H1 (cell line): ENCODE results near the gene HNRNPU. TPM values are rescaled to one million over a fixed set of nuclear protein-coding genes. Genes with fewer than 3 reads are reported as not detected.
A peak's percentile ranks its signal among the peaks of the same experiment; 100 is the strongest.

Experiments
- CTCF ChIA-PET: fragments of 300-600 bp; sonication (Branson Sonifier 250); formaldehyde crosslinking; loops from one replicate; lab custom pipeline; 2021; ENCODE audit not compliant: partially characterized antibody; lab: Charles Lee
- POLR2A ChIA-PET: fragments of 300-600 bp; sonication (Branson Sonifier 250); formaldehyde crosslinking; loops from one replicate; lab custom pipeline; 2021; ENCODE audit warnings: inconsistent platforms; ENCODE audit not compliant: partially characterized antibody; lab: Charles Lee
- DNase-seq, 2 experiments: peaks; one replicate each; pipeline versions ENCODE4 v3.0.0 to v3.0.0-alpha.2; 2010 to 2022; ENCODE audit warnings: low spot score in 2 of 2, low read depth in 1 of 2, mixed read lengths in 1 of 2
- FAIRE-seq: peaks from 2 replicates; lab custom pipeline; 2011; peaks lifted over from hg19 to GRCh38; lab: Jason Lieb, UNC
- H2AFZ ChIP-seq: 2 replicates; pipeline ENCODE4 v1.8.1; 2012; ENCODE audit warnings: low read length, inconsistent platforms
- H2AK5ac ChIP-seq: 2 replicates; pipeline ENCODE4 v1.6.1; 2013; ENCODE audit warnings: low read depth, low read length
- H2BK120ac ChIP-seq: replicated peaks from 2 replicates; pipeline ENCODE3; 2013; ENCODE audit warnings: low read depth, low read length, inconsistent platforms
- H2BK12ac ChIP-seq: 2 replicates; pipeline ENCODE4 v1.6.1; 2013; ENCODE audit warnings: low read depth, low read length
- H2BK15ac ChIP-seq: 2 replicates; pipeline ENCODE4 v1.6.1; 2013; ENCODE audit warnings: low read length
- H2BK20ac ChIP-seq: 2 replicates; pipeline ENCODE4 v1.6.1; 2013; ENCODE audit warnings: low read length
- H2BK5ac ChIP-seq: 2 replicates; pipeline ENCODE4 v1.6.1; 2013; ENCODE audit warnings: low read depth, low read length
- H3K14ac ChIP-seq: 2 replicates; pipeline ENCODE4 v1.6.1; 2013; ENCODE audit warnings: inconsistent platforms; ENCODE audit not compliant: insufficient read length
- H3K18ac ChIP-seq: 2 replicates; pipeline ENCODE4 v1.6.1; 2013; ENCODE audit warnings: low read length; ENCODE audit errors: extremely low read depth
- H3K23ac ChIP-seq: 2 replicates; pipeline ENCODE4 v1.6.1; 2013; ENCODE audit warnings: inconsistent platforms; ENCODE audit not compliant: insufficient read length
- H3K23me2 ChIP-seq: 2 replicates; pipeline ENCODE4 v1.6.1; 2013; ENCODE audit warnings: low read depth, low read length
- H3K27ac ChIP-seq: 2 replicates; pipeline ENCODE4 v1.6.1; 2011; ENCODE audit warnings: low read depth, low read length, inconsistent platforms
- H3K27me3 ChIP-seq, 4 experiments: replicated peaks in 1 of 4; 1 replicate in 1 of 4; 2 replicates in 3 of 4; pipeline versions ENCODE4 v1.6.1 to v1.8.1; 2011 to 2013; ENCODE audit warnings: low read length in 3 of 4, mild to moderate bottlenecking in 3 of 4, inconsistent platforms in 2 of 4, mixed read lengths in 2 of 4, moderate library complexity in 1 of 4; ENCODE audit not compliant: control insufficient read depth in 3 of 4, insufficient read depth in 3 of 4; ENCODE audit errors: extremely low read depth in 1 of 4
- H3K36me3 ChIP-seq, 4 experiments: 2 replicates each; pipeline versions ENCODE4 v1.6.1 to v1.8.1; 2011 to 2013; ENCODE audit warnings: mild to moderate bottlenecking in 4 of 4, low read length in 3 of 4, moderate library complexity in 2 of 4, control low read depth in 1 of 4, inconsistent platforms in 1 of 4; ENCODE audit not compliant: insufficient read depth in 4 of 4, control insufficient read depth in 2 of 4
- H3K4ac ChIP-seq: replicated peaks from 2 replicates; pipeline ENCODE3; 2013; ENCODE audit warnings: low read length, low read depth, mixed read lengths, inconsistent platforms; ENCODE audit not compliant: insufficient read length
- H3K4me1 ChIP-seq, 4 experiments: replicated peaks in 1 of 4; 1 replicate in 1 of 4; 2 replicates in 3 of 4; pipeline versions ENCODE4 v1.6.1 to v1.8.1; 2011 to 2013; ENCODE audit warnings: low read length in 3 of 4, inconsistent platforms in 2 of 4, mixed read lengths in 1 of 4; ENCODE audit not compliant: insufficient read depth in 4 of 4, control insufficient read depth in 3 of 4
- H3K4me2 ChIP-seq, 2 experiments: 2 replicates each; pipeline versions ENCODE4 v1.6.1 to v1.8.1; 2011 to 2013; ENCODE audit warnings: low read depth in 2 of 2, low read length in 2 of 2, control low read depth in 1 of 2, inconsistent platforms in 1 of 2, mild to moderate bottlenecking in 1 of 2; ENCODE audit not compliant: insufficient read depth in 1 of 2
- H3K4me3 ChIP-seq, 4 experiments: fragments of 200-600, 300-600 bp in 1 of 4; sonication (generic), shearing (Covaris generic), sonication (Bioruptor Twin) in 1 of 4; 2 replicates each; pipeline versions ENCODE4 v1.5.1 to v1.8.1; 2011 to 2016; ENCODE audit warnings: low read length in 4 of 4, low read depth in 3 of 4, control low read depth in 2 of 4, inconsistent platforms in 2 of 4, mild to moderate bottlenecking in 2 of 4, mixed read lengths in 1 of 4, moderate library complexity in 1 of 4; ENCODE audit not compliant: insufficient read depth in 2 of 4; ENCODE audit errors: extremely low read depth in 1 of 4
- H3K56ac ChIP-seq: replicated peaks from 2 replicates; pipeline ENCODE3; 2013; ENCODE audit warnings: low read depth, mild to moderate bottlenecking, mixed read lengths, low read length, inconsistent platforms; ENCODE audit not compliant: insufficient read length
- H3K79me1 ChIP-seq: 2 replicates; pipeline ENCODE4 v1.6.1; 2013; ENCODE audit warnings: low read depth, low read length, control low read depth
- H3K79me2 ChIP-seq, 2 experiments: 2 replicates each; pipeline versions ENCODE4 v1.6.1 to v1.8.1; 2012 to 2013; ENCODE audit warnings: low read length in 2 of 2, mild to moderate bottlenecking in 2 of 2, inconsistent platforms in 1 of 2; ENCODE audit not compliant: insufficient read depth in 2 of 2, control insufficient read depth in 1 of 2
- H3K9ac ChIP-seq, 4 experiments: replicated peaks in 1 of 4; 1 replicate in 1 of 4; 2 replicates in 3 of 4; pipeline versions ENCODE4 v1.6.1 to v1.8.1; 2011 to 2013; ENCODE audit warnings: low read depth in 3 of 4, low read length in 3 of 4, control low read depth in 2 of 4, mild to moderate bottlenecking in 2 of 4, moderate library complexity in 2 of 4, inconsistent platforms in 1 of 4; ENCODE audit errors: extremely low read depth in 1 of 4
- H3K9me3 ChIP-seq, 2 experiments: 2 replicates each; pipeline versions ENCODE4 v1.6.1 to v1.8.1; 2012 to 2013; ENCODE audit warnings: mild to moderate bottlenecking in 2 of 2, moderate library complexity in 2 of 2, control low read depth in 1 of 2, inconsistent platforms in 1 of 2, low read depth in 1 of 2, low read length in 1 of 2, mixed read lengths in 1 of 2; ENCODE audit not compliant: insufficient read depth in 2 of 2
- H4K20me1 ChIP-seq, 2 experiments: replicated peaks in 1 of 2; 2 replicates each; pipeline versions ENCODE3 to v1.8.1; 2011 to 2013; ENCODE audit warnings: inconsistent platforms in 2 of 2, low read length in 2 of 2, mild to moderate bottlenecking in 1 of 2; ENCODE audit not compliant: insufficient read depth in 2 of 2, control insufficient read depth in 1 of 2
- H4K5ac ChIP-seq: 2 replicates; pipeline ENCODE4 v1.6.1; 2013; ENCODE audit warnings: low read length, low read depth, mixed read lengths, inconsistent platforms; ENCODE audit not compliant: insufficient read length
- H4K8ac ChIP-seq: 2 replicates; pipeline ENCODE4 v1.8.0; 2013; ENCODE audit warnings: mild to moderate bottlenecking, moderate library complexity, low read length, inconsistent platforms; ENCODE audit not compliant: insufficient read depth; ENCODE audit errors: extremely low read depth
- H4K91ac ChIP-seq: replicated peaks from 2 replicates; pipeline ENCODE3; 2013; ENCODE audit warnings: low read length, mixed read lengths, inconsistent platforms; ENCODE audit not compliant: insufficient read length
- ATF2 ChIP-seq: IDR thresholded peaks from 2 replicates; pipeline ENCODE4 v1.6.1; 2012; ENCODE audit warnings: low read length, inconsistent platforms
- POLR2A ChIP-seq, 2 experiments: IDR thresholded peaks; 1 replicate in 1 of 2; 2 replicates in 1 of 2; pipeline ENCODE4 v1.6.1; 2011; ENCODE audit warnings: low read depth in 2 of 2, low read length in 2 of 2, mild to moderate bottlenecking in 2 of 2; ENCODE audit errors: control extremely low read depth in 1 of 2
- POLR2AphosphoS5 ChIP-seq: IDR thresholded peaks from 2 replicates; pipeline ENCODE4 v1.6.1; 2011; ENCODE audit warnings: low read depth, low read length
- WGBS, 2 experiments: shearing (Covaris generic) in 1 of 2; methylation state at CpG; one replicate each; pipeline versions ENCODE4 v1.1.6 to v1.1.7; 2013 to 2015; ENCODE audit warnings: low lambda C conversion rate in 2 of 2, mixed read lengths in 2 of 2, inconsistent platforms in 1 of 2, low coverage in 1 of 2, missing lambda C conversion rate in 1 of 2; ENCODE audit not compliant: insufficient replicate concordance in 2 of 2, insufficient coverage in 1 of 2, insufficient read length in 1 of 2; ENCODE audit errors: extremely low coverage in 1 of 2, missing lambda C conversion rate in 1 of 2; 5-methylcytosine and 5-hydroxymethylcytosine counted together
- polyA plus RNA-seq, 7 experiments: library from polyadenylated mRNA; depleted of rRNA in 3 of 7; stranded (reverse) in 5 of 7; unstranded in 2 of 7; fragments of >200 nt in 5 of 7; fragments of 200-250 nt in 2 of 7; gene quantifications; 1 replicate in 5 of 7; 2 replicates in 1 of 7; 4 replicates in 1 of 7; pipeline versions ENCODE4 v1.2.1 to v1.2.3, GENCODE V29; 2011 to 2013; ENCODE audit warnings: missing spikeins in 2 of 7, mixed read lengths in 2 of 7
- total RNA-seq: library from RNA; stranded (reverse); fragmentation: NEBNext Ultra II Directional; extraction: Animal tissue kit (Norgen Biotek cat#: 25700); gene quantifications from 2 replicates; pipeline ENCODE4 v1.2.1, GENCODE V29; 2021

HNRNPU gene
- total and polyA plus RNA-seq, 2 of the 8 experiments (the other 6 are each of a cell fraction or from before 2014, with no cell fraction given) = 95.6 to 606 TPM

GRCh38 chr1:244851546-244852231 lies 12.7 kb downstream of the HNRNPU start:
- no peak overlapping the region for H3K27ac ChIP-seq
- H3K79me2 ChIP-seq = peaks cover 0 to 46% of the 10 kb centered on the region in 2 experiments; a peak in 2 of 4 replicates
- no peak overlapping the region for H3K56ac ChIP-seq
- DNase-seq (no peak), FAIRE-seq (no peak)
- H4K91ac ChIP-seq = no peak overlapping the region
- H3K14ac ChIP-seq = no peak overlapping the region
- H4K8ac ChIP-seq = no peak overlapping the region
- H3K9me3 ChIP-seq = no peaks in the 10 kb centered on the region
- no peak overlapping the region for H3K4ac ChIP-seq
- H3K23me2 ChIP-seq = no peaks in the 10 kb centered on the region
- POLR2A ChIA-PET = interaction anchor here (0.7 to 29.6 kb wide), 8 partner anchors 10 to 389 kb away, joined by 3 to 677 read pairs (median 3); partner anchors contain the start of genes COX20 and HNRNPU
- H3K27me3 ChIP-seq = no peaks in the 10 kb centered on the region
- H2BK15ac ChIP-seq = no peak overlapping the region
- no peak overlapping the region for H2BK120ac ChIP-seq
- no peak overlapping the region for H2AFZ ChIP-seq
- H3K36me3 ChIP-seq = peaks cover 18 to 100% (median 61%) of the 10 kb centered on the region in 4 experiments
- H2BK12ac ChIP-seq = no peak overlapping the region
- no peak overlapping the region for H4K5ac ChIP-seq
- H2AK5ac ChIP-seq = no peak overlapping the region
- H3K4me3 ChIP-seq = no peak overlapping the region
- H3K4me2 ChIP-seq = no peak overlapping the region
- no peaks in the 10 kb centered on the region for H3K4me1 ChIP-seq
- H2BK5ac ChIP-seq = no peak overlapping the region
- H3K9ac ChIP-seq = no peak overlapping the region
- no peak overlapping the region for H2BK20ac ChIP-seq
- peaks cover 0 to 3% of the 10 kb centered on the region in 2 experiments for H4K20me1 ChIP-seq
- no peaks in the 10 kb centered on the region for H3K79me1 ChIP-seq
- H3K23ac ChIP-seq = no peak overlapping the region
- CTCF ChIA-PET = no interaction called here
- peak; percentile 38 to 60; a peak in 2 of 3 replicates for TF ChIP-seq POLR2A (IDR thresholded peaks at IDR 0.05; ENCODE audit: control extremely low read depth in 1 of 2, low read depth in 2 of 2, low read length in 2 of 2)
- no peak for TF ChIP-seq ATF2
- TF ChIP-seq POLR2AphosphoS5 = peak; percentile 79
- 93% methylated on average over 4 of the region's 4 CpGs; no CpG with 5 or more reads in 1 of the 2 experiments for WGBS, 2 experiments
- H3K18ac ChIP-seq = no peak overlapping the region
